CD4-positive, alpha-beta T cell treated with Interleukin-17A for 1 hour (primary cell): ENCODE results near the gene FBXL13.
"Not testable (repeated sequence)": the region's sequence is repeated elsewhere in the genome, so short reads cannot be mapped to it uniquely, and the experiment has no call there.

Experiments
- DNase-seq: peaks from one replicate; pipeline ENCODE4 v3.0.0-alpha.2; 2020

Gene FBXL13

GRCh38 chr7:102979670-102980069 is 94.9 kb downstream of the FBXL13 start:
- DNase-seq: no peak

- no peak for DNase-seq
Observed at GRCh38 chr7:102978284-102978683, 96.3 kb downstream of the FBXL13 start.

- DNase-seq: not testable (repeated sequence)
Observed at GRCh38 chr7:102977586-102977985, 97.0 kb downstream of the FBXL13 start.

- DNase-seq: no peak
Observed at GRCh38 chr7:102976493-102976892, 98.1 kb downstream of the FBXL13 start.

- DNase-seq: no peak
Observed at GRCh38 chr7:102975854-102976253, 98.7 kb downstream of the FBXL13 start.

GRCh38 chr7:102974366-102975236 is 100.0 kb downstream of the FBXL13 start:
- DNase-seq: no peak

- no peak for DNase-seq
Observed at GRCh38 chr7:102973096-102973802, 101.3 kb downstream of the FBXL13 start.

GRCh38 chr7:102967798-102968197 is 106.8 kb downstream of the FBXL13 start:
- DNase-seq: no peak

GRCh38 chr7:102966465-102966864 is 108.1 kb downstream of the FBXL13 start:
- no peak for DNase-seq

- DNase-seq: not testable (repeated sequence)
Observed at GRCh38 chr7:102961993-102962392, 112.6 kb downstream of the FBXL13 start.

- DNase-seq: not testable (repeated sequence)
Observed at GRCh38 chr7:102958004-102958403, 116.6 kb downstream of the FBXL13 start.

- DNase-seq: not testable (repeated sequence)
Observed at GRCh38 chr7:102954359-102954758, 120.2 kb downstream of the FBXL13 start.

GRCh38 chr7:102953406-102953805 is 121.2 kb downstream of the FBXL13 start:
- no peak for DNase-seq

- no peak for DNase-seq
Observed at GRCh38 chr7:102951839-102952238, 122.8 kb downstream of the FBXL13 start.

GRCh38 chr7:102944241-102944640 is 130.4 kb downstream of the FBXL13 start:
- no peak for DNase-seq

- DNase-seq: no peak
Observed at GRCh38 chr7:102943423-102944169, 131.0 kb downstream of the FBXL13 start.

GRCh38 chr7:102942868-102943267 is 131.7 kb downstream of the FBXL13 start:
- no peak for DNase-seq

GRCh38 chr7:102942181-102942866 is 132.3 kb downstream of the FBXL13 start:
- DNase-seq: no peak

- DNase-seq: no peak
Observed at GRCh38 chr7:102938679-102939078, 135.9 kb downstream of the FBXL13 start.

- DNase-seq: no peak
Observed at GRCh38 chr7:102935450-102936115, 139.0 kb downstream of the FBXL13 start.

GRCh38 chr7:102934701-102935100 is 139.9 kb downstream of the FBXL13 start:
- DNase-seq: no peak

GRCh38 chr7:102934239-102934638 is 140.4 kb downstream of the FBXL13 start:
- DNase-seq: no peak
